Right atrium auricular region (tissue), 2 donors: Measurements from ENCODE around the gene PRKCE. TPM values are rescaled to one million over a fixed set of nuclear protein-coding genes. Genes with fewer than 3 reads are reported as not detected.

Experiments used
- DNase-seq: peaks from one replicate; pipeline ENCODE4 v3.0.0-alpha.2; 2019; ENCODE audit warnings: low spot score
- H3K27ac ChIP-seq, 2 donors: fragments of 200-600 bp; sonication (generic); 1 replicate in 1 of 2; 2 replicates in 1 of 2; pipeline ENCODE4 v1.5.1; 2016 to 2019
- H3K27me3 ChIP-seq, 2 donors: fragments of 200-600 bp; sonication (generic); one replicate each; pipeline versions ENCODE4 v1.5.1 to v1.6.0; 2017 to 2019
- H3K36me3 ChIP-seq: fragments of 200-600 bp; sonication (generic); one replicate; pipeline ENCODE4 v1.5.1; 2016
- H3K4me1 ChIP-seq, 2 donors: fragments of 200-600 bp; sonication (generic); one replicate each; pipeline versions ENCODE4 v1.5.1 to v1.6.0; 2017 to 2019
- H3K4me3 ChIP-seq, 2 donors: fragments of 200-600 bp; sonication (generic); 1 replicate in 1 of 2; 2 replicates in 1 of 2; pipeline ENCODE4 v1.5.1; 2017 to 2019; ENCODE audit warnings: mild to moderate bottlenecking in 1 of 2, moderate library complexity in 1 of 2
- H3K9me3 ChIP-seq, 2 donors: fragments of 200-600 bp; sonication (generic); one replicate each; pipeline ENCODE4 v1.5.1; 2019
- CTCF ChIP-seq, 2 donors: fragments of 200-600 bp; sonication (generic); IDR thresholded peaks; one replicate each; pipeline ENCODE4 v1.5.1; 2019; ENCODE audit warnings: antibody characterized with exemption in 2 of 2
- total RNA-seq, 2 donors: library from RNA; depleted of rRNA; stranded (reverse); fragments of >200 nt; gene quantifications; one replicate each; pipeline ENCODE4 v1.1.0, GENCODE V29; 2016

The PRKCE gene
- total RNA-seq, 2 donors from 2014 or later = 7.2 to 11.8 TPM

GRCh38 chr2:45899926-45900325, 248.5 kb downstream of the PRKCE start:
- H3K27ac ChIP-seq = no peak overlapping the region
- H3K27me3 ChIP-seq = no peaks in the 10 kb centered on the region
- no peak for TF ChIP-seq CTCF (IDR thresholded peaks at IDR 0.05)
- no peaks in the 10 kb centered on the region for H3K9me3 ChIP-seq
- no peak overlapping the region for H3K4me3 ChIP-seq
- DNase-seq = no peak
- no peaks in the 10 kb centered on the region for H3K36me3 ChIP-seq
- H3K4me1 ChIP-seq = peaks cover 0 to 43% of the 10 kb centered on the region in 2 donors

- no peak for TF ChIP-seq CTCF (IDR thresholded peaks at IDR 0.05)
- no peak overlapping the region for H3K4me3 ChIP-seq
- H3K27me3 ChIP-seq = no peaks in the 10 kb centered on the region
- H3K4me1 ChIP-seq = peaks cover 0 to 34% of the 10 kb centered on the region in 2 donors
- H3K9me3 ChIP-seq = no peaks in the 10 kb centered on the region
- no peak overlapping the region for H3K27ac ChIP-seq
- no peak for DNase-seq
- no peaks in the 10 kb centered on the region for H3K36me3 ChIP-seq
These were observed 250.1 kb downstream of the PRKCE start for GRCh38 chr2:45901468-45902032.

- H3K36me3 ChIP-seq = no peaks in the 10 kb centered on the region
- DNase-seq = no peak
- no peaks in the 10 kb centered on the region for H3K27me3 ChIP-seq
- no peak overlapping the region for H3K4me3 ChIP-seq
- H3K9me3 ChIP-seq = no peaks in the 10 kb centered on the region
- TF ChIP-seq CTCF (IDR thresholded peaks at IDR 0.05) = no peak
- no peak overlapping the region for H3K27ac ChIP-seq
- peaks cover 0 to 30% of the 10 kb centered on the region in 2 donors for H3K4me1 ChIP-seq
These were observed 250.9 kb downstream of the PRKCE start for GRCh38 chr2:45902380-45902779.

- Histone ChIP-seq H3K4me3 (no peak overlapping the region), H3K36me3 (no peaks in the 10 kb centered on the region), H3K9me3 (no peaks in the 10 kb centered on the region), H3K27me3 (no peaks in the 10 kb centered on the region), H3K4me1 (peaks cover 0 to 29% of the 10 kb centered on the region in 2 donors), H3K27ac (no peak overlapping the region)
- no peak for TF ChIP-seq CTCF (IDR thresholded peaks at IDR 0.05)
- no peak for DNase-seq
These were observed 251.4 kb downstream of the PRKCE start for GRCh38 chr2:45902781-45903375.

GRCh38 chr2:45904267-45904945, 252.9 kb downstream of the PRKCE start:
- H3K9me3 ChIP-seq = no peaks in the 10 kb centered on the region
- no peak for TF ChIP-seq CTCF (IDR thresholded peaks at IDR 0.05)
- peaks cover 0 to 19% of the 10 kb centered on the region in 2 donors for H3K4me1 ChIP-seq
- no peak overlapping the region for H3K4me3 ChIP-seq
- no peaks in the 10 kb centered on the region for H3K27me3 ChIP-seq
- H3K27ac ChIP-seq = no peak overlapping the region
- no peak for DNase-seq
- no peaks in the 10 kb centered on the region for H3K36me3 ChIP-seq
